HG02938 (cell line): ENCODE results near the gene DNHD1.

ENCODE experiments used
- ATAC-seq: cut with Tn5 transposase; IDR thresholded peaks from one replicate; pipeline ENCODE4 v1.9.1; 2021; ENCODE audit warnings: mild to moderate bottlenecking, moderate library complexity; ENCODE audit not compliant: unreplicated experiment

Gene DNHD1

DNA sequence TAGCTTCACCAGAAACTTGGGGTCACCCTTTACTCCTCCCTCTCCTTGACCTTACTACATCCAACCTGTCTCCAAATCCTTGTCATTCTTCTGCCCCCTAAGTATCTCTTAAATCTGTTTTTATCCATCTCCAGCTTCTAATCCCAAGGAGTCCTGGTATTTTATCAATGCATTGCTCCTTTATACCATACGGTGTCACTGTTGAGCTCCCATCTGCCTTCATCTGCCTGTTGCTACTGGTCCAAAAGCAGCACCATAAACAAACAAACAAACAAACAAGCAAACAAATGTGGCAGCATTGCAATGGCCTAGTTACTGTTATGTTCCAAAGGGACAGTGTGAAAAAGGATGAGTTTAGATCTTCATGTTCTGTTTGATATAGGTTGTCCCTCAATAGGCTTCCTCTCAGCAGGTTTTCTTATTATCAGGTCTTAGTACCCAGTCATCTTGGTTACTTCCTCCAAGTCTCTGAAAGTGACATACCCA is 34.2 kb downstream of the DNHD1 start:
- no peak for ATAC-seq

DNA sequence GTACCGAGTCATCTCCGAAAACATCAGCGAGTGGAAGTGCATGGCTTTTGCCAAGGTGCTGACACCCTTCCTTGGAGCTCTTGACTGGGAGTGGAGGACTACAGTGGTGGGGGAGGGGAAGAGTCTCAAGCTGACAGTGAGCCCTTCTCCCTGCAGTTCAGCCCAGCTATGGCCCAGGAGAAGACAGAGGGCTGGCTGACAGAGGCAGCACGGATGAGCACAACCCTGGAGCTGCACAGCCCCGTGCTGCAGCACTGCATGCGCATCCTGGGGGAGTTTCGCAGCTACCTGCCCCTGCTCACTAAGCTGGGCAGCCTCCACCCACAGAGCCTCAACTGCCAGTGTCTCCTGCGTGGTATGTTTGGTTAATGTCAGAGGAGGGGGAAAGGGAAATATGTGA is 41.4 kb downstream of the DNHD1 start:
- no peak for ATAC-seq

DNA sequence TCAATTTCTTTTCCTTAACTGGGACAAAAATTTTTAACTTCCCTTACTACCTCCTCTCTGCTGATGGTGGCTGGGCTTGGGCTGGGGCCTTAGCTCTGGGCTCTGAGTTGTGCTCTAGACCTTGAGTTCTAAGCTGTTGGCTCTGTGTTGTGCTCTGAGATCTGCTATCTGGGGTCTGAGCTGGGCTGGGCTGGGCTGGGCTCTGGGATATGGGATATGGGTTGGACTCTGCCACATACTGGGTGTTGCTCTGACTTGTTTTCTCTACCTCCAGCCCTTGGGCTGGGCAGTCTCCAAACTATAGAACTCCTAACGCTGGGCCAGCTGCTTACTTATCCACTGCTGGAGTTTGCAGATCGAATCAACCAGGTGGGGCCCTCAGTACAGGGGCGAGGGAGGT is 41.9 kb downstream of the DNHD1 start:
- ATAC-seq, result no peak

DNA sequence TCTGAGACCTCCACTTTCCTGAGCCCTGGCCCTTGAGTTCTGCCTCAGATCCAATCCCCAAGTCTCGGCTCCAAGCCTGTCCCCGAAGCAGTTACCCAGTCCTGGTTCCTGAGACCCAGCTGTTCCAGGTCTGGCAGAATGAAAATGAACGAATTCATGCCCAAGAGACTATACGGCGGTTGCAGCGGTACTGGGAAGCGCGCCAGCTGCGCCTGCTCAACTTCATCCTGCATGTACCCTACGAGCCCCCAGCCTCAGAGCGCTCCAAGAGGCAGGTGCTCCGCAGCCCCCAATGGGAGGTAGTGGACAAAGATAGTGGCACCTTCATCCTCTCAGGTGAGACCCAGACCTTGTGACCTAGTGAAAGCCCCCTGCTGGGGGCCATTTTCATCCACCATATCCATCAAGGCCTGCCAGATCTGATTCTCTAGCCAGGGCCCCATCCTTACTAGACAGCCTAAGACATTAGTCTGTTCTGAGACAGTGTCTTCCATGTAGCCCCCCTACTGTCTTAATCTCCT is 42.7 kb downstream of the DNHD1 start:
- no peak for ATAC-seq

DNA sequence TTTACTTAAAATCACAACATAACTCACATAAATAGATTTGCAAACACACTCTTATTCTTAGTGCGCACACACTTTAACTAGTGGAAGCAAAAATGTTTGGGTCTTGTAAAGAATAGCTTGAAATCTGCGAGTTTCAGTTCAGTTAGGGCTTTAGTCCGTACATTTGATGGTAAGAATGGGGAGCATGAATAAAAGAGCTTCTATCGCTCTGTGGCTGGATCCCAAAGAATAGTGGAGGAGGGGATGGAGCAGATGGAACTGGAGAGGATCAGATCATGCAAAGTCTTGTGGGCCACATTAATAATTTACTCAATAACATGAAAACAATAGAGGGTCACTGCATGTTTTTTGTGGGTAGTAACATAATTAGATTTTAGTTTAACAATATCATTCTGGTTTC is 44.3 kb downstream of the DNHD1 start:
- ATAC-seq, result no peak

DNA sequence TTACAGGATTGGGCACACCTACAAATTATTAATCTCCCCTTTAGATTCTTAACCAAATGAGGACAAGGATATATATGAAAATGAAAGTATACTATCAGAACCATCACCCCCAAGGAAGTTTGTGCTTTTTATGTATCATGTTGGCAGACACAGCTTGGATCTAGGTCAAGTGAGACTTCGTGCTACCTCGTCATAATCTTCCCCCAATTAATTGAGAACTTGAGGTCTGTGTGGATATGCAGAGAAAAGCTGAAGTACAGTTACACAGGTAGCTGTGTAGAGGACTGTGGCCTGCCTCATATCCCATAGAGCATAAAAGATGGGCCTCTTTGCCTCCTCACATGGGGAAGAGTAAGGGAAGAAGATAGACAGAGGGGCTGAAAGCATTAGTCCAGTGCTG is 45.6 kb downstream of the DNHD1 start:
- ATAC-seq, result no peak

DNA sequence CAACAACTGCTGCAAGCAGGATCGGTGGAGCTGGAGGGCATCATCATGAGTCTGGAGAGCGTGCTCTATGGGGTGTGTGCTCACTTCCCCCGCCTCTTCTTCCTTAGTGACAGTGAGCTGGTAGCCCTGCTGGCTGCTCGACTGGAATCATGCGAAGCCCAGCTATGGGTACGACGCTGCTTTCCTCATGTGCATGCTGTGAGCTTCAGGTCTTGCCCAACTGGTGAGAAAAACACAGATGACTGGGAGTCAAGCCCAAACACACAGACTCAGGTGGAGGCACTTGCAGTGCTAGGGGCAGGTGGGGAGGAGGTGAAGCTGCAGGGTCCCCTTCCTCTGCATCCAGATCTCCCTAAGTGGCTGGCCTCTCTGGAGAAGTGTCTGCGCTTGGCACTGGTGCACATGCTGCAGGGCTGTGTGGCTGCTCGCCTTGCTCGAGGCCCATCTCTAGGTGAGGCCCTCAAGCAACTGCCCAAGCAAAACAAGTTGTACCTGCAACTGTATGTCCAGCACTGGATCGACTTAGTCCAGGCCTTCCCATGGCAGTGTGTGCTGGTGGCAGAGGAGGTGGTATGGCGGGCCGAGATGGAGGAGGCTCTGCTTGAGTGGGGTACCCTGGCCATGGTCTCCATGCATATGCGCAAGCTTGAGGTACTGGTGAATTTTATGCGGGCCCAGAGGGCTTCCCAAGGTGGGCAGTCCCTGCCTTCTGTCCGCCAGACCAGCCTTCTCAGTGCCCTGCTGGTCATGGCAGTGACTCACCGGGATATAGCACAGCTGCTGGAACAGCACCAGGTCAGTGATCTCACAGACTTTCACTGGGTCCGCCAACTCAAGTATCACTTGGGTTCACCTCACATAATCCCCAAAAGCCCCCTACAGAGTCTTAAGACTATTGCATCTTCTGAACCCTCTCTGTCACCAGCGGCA is 48.1 kb downstream of the DNHD1 start:
- ATAC-seq, result no peak

DNA sequence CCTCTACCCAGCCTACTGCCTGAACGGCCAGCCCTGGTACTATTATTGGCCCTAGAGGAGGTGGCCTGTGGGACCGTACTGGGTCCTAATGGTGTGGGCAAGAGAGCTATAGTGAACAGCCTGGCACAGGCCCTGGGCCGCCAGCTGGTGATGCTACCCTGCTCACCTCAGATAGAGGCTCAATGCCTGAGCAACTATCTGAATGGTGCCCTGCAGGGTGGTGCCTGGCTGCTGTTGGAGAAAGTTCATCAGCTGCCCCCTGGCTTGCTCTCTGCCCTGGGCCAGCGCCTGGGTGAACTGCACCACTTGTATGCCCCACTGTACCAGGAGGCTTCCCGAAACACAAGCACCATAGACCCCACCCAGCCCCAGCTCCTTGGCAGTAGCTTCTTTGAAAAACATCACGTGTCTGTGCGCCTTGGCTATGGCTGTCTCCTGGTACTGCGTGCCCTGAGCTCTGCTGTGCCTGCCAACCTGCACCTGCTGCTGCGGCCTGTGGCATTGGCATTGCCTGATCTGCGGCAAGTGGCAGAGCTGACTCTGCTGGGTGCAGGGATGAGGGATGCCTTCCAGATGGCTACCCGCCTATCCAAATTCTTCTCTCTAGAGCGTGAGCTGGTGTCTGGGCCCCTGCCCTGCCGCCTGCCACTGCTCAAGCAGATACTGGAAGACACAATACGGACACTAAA is 49.0 kb downstream of the DNHD1 start:
- ATAC-seq, result no peak

DNA sequence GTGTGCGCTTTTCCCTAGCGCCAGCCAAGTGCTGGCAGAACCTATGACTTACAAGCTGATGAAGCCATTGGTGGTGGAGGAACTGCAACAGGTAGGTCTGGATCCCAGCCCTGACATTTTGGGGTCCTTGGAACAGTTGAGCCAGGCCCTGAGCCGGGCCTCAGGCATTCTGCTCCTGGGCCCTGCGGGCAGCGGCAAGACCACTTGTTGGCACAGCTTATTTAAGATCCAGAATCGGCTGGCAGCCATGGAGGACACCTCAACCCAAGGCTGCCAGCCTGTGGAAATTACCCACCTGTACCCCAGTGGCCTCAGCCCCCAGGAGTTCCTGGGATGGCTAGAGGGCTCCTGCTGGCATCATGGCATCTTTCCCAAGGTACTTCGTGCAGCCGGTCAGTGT is 49.7 kb downstream of the DNHD1 start:
- no peak for ATAC-seq

DNA sequence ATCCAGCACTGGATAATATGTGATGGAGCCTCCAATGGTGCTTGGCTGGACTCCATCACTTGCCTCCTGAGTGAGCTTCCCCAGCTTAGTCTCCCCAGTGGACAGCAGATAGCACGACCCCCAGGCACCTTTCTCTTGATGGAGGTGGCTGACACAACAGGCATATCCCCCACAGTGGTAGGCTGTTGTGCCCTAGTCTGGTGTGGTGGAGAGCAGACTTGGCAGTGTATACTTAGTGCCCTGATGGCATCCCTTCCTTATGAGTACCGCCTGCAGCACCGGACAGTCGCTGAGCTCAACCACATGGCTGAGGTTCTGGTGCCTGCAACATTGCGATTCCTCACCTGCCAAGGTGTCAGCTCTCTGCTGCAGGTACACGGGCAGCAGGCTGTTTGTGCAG is 50.1 kb downstream of the DNHD1 start:
- no peak for ATAC-seq

DNA sequence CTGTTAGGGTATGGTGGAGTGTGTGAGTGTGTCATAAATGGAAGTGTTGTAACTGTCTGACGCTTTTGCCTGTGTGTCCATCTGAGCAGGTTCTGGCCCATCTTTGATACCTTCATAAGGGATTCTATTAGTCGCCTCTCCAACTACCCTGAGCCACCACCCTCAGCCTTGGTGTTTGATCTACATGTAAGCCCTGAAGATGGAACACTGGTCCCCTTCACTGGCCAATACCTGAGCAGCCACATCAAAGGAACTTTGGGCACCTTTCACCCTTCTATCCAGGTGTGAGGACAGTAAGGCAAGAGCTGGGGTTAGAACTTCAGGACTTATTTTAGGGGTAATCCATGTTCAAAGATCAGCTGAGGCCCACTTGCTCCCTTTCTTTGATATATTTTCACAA is 51.0 kb downstream of the DNHD1 start:
- ATAC-seq, result no peak

DNA sequence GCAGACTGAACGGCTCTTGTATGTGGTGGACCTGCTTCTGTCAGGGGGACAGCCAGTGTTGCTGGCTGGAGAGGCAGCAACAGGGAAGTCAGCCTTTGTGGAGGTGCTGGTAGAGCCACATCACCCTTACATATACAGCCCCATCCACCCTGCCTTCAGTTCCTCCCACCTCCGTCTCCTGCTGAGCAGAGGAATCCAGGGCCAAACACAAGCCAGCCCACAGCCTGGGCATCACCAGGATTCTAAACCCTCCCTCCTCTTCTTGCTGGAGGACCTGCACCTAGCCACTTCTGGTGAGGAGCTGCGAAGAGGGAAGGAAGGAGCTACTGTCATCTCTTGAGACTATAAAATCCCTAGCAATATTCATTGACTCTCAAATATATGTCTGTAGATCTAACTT is 51.6 kb downstream of the DNHD1 start:
- no peak for ATAC-seq

DNA sequence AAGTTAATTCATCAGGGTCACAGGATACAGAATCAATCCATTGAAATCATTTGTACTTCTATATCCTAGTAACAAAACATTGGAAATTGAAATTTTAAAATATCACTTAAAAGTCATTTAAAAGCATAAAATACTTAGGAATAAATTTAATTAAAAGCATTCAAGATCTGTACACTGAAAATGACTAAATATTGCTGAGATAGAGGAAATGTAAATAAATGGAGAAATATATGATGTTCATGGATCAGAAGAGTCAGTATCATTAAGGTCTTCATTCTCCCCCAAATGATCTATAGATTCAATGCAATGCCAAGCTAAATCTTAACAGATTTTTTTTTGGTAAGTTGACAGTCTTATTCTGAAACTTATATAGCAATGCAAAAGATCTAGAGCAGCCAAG is 56.6 kb downstream of the DNHD1 start:
- no peak for ATAC-seq

DNA sequence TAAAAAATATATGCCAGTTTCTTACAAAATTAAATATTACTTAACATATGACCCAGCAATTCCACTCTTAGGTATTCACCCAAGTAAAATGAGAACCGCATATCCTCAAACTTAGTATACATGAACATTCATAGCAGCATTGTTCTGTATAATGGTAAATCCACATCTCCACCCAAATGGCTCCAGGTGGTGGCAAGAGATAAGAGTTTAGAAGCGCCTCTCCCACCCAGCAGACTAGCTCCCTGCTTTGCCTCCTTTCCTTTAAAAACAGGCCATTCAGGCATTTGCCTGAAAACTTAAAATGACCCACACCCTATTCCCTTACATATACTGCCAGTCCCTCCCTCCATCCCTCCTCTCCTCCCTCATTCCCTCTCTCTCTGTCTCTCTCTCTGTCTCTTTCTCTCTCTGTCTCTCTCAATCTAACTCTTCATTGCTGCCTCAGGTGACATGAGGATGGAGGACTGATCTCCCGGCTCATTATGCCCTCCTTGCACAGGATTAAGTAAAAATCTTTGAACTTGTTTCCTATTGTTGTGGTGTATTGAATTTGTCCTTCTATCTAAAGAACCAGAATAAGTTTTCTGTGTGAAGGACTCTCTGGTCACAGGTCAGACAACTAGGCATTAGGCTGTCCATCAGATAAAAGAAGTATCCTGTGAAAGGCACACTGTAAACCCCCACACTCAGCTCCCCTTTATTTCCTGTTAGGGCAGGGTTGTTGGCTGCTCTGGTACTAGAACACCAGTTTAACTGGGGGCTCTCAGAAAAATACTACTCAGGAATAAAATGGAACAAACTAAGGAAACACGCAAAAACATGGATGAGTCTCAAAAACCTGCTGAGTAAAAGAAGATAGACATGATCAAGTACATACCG is 58.0 kb downstream of the DNHD1 start:
- ATAC-seq, result no peak

DNA sequence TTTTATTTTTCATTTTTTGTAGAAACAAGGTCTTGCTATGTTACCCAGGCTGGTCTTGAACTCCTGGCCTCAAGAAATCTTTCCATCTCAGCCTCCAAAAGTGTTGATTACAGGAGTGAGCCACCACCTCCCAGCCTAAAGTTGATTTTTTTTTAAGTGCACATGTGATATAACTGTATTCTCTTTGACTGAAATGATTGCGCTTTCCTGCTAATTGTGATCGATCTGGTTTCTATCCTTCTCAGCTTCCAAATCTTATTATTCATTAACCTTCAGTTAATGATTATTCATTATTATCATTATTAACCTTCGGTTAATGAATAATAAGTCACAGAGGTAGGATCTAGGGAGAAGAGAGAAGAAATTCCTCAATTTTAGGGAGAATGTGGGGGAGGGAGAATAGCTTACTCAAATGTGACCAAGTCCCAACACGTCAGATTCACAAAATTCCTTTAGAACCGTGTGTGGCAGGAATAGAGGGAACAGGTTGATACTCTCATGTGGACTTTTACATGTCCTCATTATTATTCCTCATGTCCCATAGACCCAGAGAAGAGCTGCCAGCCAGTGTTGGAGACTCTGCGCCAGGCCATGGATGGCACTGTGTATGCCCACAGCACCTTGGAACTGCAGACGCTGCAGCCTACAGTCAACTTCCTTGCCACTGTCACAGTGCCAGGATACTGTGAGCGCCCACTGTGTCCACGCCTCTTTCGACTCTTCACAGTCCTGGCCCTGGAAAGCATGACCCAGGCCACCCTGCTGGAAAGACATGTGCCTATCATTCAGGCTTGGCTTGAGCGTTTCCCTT is 59.3 kb downstream of the DNHD1 start:
- no peak for ATAC-seq

DNA sequence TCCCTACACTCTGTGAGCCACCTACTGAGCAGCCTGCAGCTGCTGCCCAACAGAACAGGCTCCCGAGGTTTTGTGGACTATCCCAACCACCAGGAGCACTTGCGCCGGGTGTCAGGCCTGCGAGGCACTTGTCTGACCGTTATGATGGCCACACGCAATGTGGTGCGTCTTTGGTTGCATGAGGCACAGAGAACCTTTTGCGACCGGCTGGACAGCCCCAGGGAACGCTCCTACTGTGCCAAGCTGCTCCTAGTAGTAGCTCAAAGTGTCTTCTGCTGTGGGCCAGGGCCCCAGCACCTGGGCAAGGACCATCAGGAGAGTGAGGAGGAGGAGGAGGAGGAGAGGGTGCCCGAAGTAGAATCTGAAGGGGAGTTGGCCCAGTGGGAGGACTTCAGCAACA is 60.0 kb downstream of the DNHD1 start:
- no peak for ATAC-seq

DNA sequence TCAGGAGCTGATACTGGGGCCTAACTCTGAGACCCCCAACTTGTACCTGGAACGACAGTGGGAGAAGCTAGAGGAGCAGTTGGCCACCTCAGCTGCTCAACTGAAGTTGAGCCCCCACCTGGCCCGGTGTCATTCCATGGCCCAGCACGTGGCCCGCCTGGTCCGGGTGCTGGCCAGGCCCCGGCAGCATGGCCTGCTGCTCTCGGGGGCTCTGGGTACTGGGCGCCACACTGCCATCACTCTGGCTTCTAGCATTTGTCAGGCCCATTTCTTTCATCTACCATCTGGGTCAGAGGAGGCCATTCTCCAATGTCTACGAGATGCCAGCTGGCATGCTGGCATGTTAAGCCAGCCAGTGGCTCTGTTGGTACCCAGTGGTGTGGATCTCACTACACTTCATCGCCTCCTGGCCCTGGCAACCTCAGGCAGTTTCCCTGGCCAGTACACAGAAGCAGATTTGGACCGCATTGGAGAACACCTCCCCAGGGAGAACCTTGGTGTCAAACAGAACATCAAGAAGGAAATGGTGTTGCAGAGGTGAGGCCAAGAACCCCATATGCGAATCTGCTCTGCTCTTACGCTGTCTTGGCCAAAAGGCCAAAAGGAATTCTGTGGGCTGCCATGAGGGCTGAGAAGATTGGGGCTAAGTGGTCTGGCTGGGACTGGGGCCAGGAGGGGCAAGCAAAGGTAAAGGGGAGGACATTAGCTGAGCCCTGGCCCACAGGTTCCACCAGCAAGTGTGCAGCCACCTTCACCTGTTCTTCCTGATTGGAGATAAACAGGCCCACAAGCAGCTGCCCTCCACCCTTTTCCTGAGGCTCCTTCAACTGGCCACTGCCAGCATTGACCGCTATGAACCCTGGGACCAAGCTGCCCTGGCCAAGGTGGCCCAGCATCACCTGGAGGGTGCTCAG is 60.9 kb downstream of the DNHD1 start:
- no peak for ATAC-seq

DNA sequence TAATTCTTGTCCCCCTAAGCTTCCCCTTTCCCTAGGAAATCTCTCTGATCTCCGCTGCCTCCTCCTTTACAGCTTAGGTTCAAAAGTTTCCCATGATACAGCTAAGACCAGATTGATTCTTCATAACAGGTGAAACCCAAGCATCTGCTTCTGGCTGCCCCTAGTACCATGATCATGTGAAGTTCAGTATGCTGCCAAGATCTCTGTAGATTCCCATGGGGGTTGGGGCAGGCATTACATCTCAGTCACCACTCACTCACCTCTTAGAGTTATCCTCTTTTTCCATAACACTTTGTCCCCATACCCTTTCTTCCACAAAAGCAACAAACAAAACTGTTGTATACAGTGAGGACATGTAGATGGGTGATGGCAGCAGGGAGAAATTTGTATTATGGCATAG is 62.3 kb downstream of the DNHD1 start:
- no peak for ATAC-seq

DNA sequence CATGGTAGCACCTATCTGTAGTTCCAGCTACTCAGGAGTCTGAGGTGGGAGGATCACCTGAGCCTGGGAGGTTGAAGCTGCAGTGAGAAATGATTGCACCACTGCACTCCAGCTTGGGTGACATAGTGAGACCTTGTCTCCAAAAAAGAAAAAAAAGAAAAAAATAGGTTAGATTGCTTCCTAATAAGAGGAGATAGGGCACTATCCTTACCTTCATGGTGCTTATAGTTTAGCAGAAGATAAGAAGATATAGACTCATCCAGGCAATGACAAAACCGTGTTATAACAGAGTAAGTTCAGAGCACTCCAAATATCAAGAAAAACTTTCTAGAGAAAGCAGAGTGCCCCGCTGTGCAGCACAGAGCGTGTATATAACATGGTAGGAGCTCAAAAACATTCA is 64.2 kb downstream of the DNHD1 start:
- ATAC-seq, result no peak
